MCF 10A (cell line): ENCODE data around the gene AKR1E2. TPM values are rescaled to one million over a fixed set of nuclear protein-coding genes. Genes with fewer than 3 reads are reported as not detected.
A peak's percentile ranks its signal among the peaks of the same experiment; 100 is the strongest.

Source experiments
- BruUV-seq: library from RNA; stranded (reverse); fragments of 400-500 nt; replicated peaks from 2 replicates; lab custom pipeline; 2021; lab: Mats Ljungman, UMichigan
- CTCF ChIA-PET: fragments of 300-600 bp; sonication (Branson Sonifier 250); formaldehyde crosslinking; extraction: SDS; loops from one replicate; lab custom pipeline; 2021; ENCODE audit warnings: antibody characterized with exemption, inconsistent platforms; lab: Yijun Ruan, JAX
- POLR2A ChIA-PET: fragments of 300-600, 350-650 bp; sonication (Branson Sonifier 250); formaldehyde crosslinking; extraction: SDS; loops from one replicate; lab custom pipeline; 2020; ENCODE audit warnings: antibody characterized with exemption, inconsistent platforms; lab: Yijun Ruan, JAX
- DNase-seq: peaks from one replicate; pipeline ENCODE4 v3.0.0-alpha.2; 2018; ENCODE audit not compliant: unreplicated experiment
- H3K27ac Mint-ChIP-seq: one replicate; pipeline ENCODE4 v1.8.0; 2022; ENCODE audit warnings: mild to moderate bottlenecking, low read depth, mixed read lengths; ENCODE audit not compliant: unreplicated experiment
- H3K27me3 Mint-ChIP-seq: one replicate; pipeline ENCODE4 v1.8.0; 2022; ENCODE audit warnings: mixed read lengths; ENCODE audit not compliant: insufficient read depth, unreplicated experiment
- H3K36me3 Mint-ChIP-seq: one replicate; pipeline ENCODE4 v1.8.0; 2022; ENCODE audit warnings: mild to moderate bottlenecking, moderate library complexity, mixed read lengths; ENCODE audit not compliant: insufficient read depth, unreplicated experiment
- H3K4me1 Mint-ChIP-seq: one replicate; pipeline ENCODE4 v1.8.0; 2022; ENCODE audit warnings: mixed read lengths; ENCODE audit not compliant: insufficient read depth, unreplicated experiment
- H3K4me3 Mint-ChIP-seq: one replicate; pipeline ENCODE4 v1.8.0; 2022; ENCODE audit warnings: mild to moderate bottlenecking, moderate library complexity, mixed read lengths; ENCODE audit not compliant: unreplicated experiment
- H3K9me3 Mint-ChIP-seq: one replicate; pipeline ENCODE4 v1.8.0; 2022; ENCODE audit warnings: mixed read lengths; ENCODE audit not compliant: unreplicated experiment
- intact Hi-C: fragments of 100-400 bp; cut with micrococcal nuclease; formaldehyde crosslinking; loops from 2 replicates; pipeline ENCODE4 v1.14.1; 2022
- total RNA-seq: library from RNA; stranded (reverse); gene quantifications from 2 replicates; pipeline ENCODE4 v1.2.3, GENCODE V29; 2022
- TF ChIP-seq, protein P1 (sequence below): fragments of 200-600 bp; IDR thresholded peaks from one replicate; pipeline ENCODE4 v1.8.0; 2022; ENCODE audit warnings: antibody characterized with exemption, mild to moderate bottlenecking; ENCODE audit not compliant: unreplicated experiment

AKR1E2 gene
- total RNA-seq, 1 experiment from 2014 or later: not detected

DNA sequence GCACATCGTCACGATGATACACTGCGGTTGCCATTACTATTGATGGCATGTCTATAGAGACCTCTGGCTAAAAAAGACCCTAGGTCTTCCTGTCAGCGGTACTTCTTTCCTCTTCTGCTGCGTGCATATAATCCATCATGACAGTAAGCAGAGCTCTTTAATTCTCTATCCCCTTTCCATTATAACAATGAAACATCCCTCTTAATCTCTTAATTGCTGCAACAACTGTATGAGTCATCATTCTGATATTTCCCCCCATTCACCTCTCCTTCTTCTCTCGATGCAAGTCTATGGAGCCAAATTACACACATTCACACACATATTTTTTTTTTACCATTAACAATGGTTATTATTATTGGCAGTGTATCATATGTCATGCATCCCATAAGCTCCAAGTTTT is 45.2 kb upstream of the AKR1E2 start:
- Mint-ChIP-seq H3K4me3 (no peak overlapping the region), H3K27ac (no peak overlapping the region), H3K4me1 (peaks cover 12% of the 10 kb centered on the region), H3K27me3 (no peaks in the 10 kb centered on the region), H3K36me3 (no peaks in the 10 kb centered on the region), H3K9me3 (peaks cover under 1% of the 10 kb centered on the region)
- BruUV-seq: no TSS peak
- intact Hi-C loops: no loop called here
- DNase-seq: peak; percentile 64
- POLR2A ChIA-PET: interaction anchor here (0.6 to 0.9 kb wide), 2 partner anchors 8 to 29 kb away, joined by 3 to 4 read pairs; no protein-coding TSS in a partner anchor
- CTCF ChIA-PET: interaction anchor here (0.9 to 1.3 kb wide), 2 partner anchors 14 kb away, joined by 3 to 4 read pairs; no protein-coding TSS in a partner anchor
- TF ChIP-seq, protein P1, sequence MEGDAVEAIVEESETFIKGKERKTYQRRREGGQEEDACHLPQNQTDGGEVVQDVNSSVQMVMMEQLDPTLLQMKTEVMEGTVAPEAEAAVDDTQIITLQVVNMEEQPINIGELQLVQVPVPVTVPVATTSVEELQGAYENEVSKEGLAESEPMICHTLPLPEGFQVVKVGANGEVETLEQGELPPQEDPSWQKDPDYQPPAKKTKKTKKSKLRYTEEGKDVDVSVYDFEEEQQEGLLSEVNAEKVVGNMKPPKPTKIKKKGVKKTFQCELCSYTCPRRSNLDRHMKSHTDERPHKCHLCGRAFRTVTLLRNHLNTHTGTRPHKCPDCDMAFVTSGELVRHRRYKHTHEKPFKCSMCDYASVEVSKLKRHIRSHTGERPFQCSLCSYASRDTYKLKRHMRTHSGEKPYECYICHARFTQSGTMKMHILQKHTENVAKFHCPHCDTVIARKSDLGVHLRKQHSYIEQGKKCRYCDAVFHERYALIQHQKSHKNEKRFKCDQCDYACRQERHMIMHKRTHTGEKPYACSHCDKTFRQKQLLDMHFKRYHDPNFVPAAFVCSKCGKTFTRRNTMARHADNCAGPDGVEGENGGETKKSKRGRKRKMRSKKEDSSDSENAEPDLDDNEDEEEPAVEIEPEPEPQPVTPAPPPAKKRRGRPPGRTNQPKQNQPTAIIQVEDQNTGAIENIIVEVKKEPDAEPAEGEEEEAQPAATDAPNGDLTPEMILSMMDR: no peak

DNA sequence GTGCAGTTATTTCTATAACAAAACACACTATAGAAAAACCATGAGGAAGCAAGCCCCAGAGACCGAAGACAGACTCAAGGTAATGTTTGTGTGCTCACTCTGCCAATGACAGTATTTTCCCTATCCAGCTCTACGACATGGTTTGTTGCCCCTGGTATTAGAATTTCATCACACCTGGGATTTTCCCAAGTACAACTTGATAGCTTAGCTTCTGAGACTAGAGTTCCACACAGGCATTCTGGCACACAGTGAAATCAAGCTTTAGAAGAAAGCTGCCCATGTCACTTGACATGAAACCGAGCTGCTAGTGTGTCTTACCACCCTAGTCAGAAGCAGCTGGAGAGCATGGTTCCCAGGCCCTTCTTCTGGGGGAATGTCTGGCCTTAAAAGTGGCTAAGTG is 44.1 kb upstream of the AKR1E2 start:
- Mint-ChIP-seq H3K27me3 (no peaks in the 10 kb centered on the region), H3K27ac (no peak overlapping the region), H3K36me3 (no peaks in the 10 kb centered on the region), H3K9me3 (peaks cover 7% of the 10 kb centered on the region), H3K4me1 (peaks cover 7% of the 10 kb centered on the region), H3K4me3 (no peak overlapping the region)
- ChIA-PET CTCF (interaction anchor here (1.1 to 1.3 kb wide), 3 partner anchors 10 to 15 kb away, joined by 4 read pairs; no protein-coding TSS in a partner anchor), POLR2A (no interaction called here)
- intact Hi-C loops: no loop called here
- no TSS peak for BruUV-seq
- no peak for DNase-seq
- TF ChIP-seq, protein P1: no peak

DNA sequence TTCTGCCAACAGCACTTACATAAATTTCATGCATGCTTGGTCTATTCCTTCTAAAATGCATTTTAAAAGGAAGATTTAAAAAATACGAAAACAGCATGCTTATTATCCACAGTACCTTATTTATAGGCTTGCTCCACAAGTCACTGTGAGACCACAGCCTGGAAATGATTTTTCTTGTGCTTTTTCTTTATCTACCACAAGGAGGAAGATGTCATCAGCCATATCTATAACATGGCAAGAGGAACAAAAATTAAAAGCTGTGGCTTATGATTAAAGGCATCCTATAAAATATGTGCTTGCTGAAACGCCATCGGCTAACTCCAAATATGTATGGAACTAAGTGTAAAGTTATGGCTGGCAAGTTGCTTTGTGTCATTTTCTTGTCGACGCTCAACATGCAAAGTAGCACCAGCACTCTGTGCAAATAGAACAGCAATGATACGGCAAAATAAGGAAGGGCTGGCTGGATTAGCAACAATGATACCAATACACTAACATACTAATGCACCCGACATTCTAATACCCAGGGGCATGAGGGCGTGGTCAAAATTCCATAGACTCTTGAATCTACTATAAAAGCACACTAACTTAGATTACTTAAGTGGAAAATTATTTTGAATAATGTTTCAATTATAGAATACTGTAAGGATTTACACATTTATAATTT is 41.2 kb upstream of the AKR1E2 start:
- H3K4me1 Mint-ChIP-seq: peaks cover 7% of the 10 kb centered on the region
- intact Hi-C loops: no loop called here
- BruUV-seq: no TSS peak
- H3K27me3 Mint-ChIP-seq: no peaks in the 10 kb centered on the region
- H3K27ac Mint-ChIP-seq: no peak overlapping the region
- DNase-seq: no peak
- H3K36me3 Mint-ChIP-seq: no peaks in the 10 kb centered on the region
- ChIA-PET POLR2A (no interaction called here), CTCF (no interaction called here)
- TF ChIP-seq, protein P1: no peak
- peaks cover 7% of the 10 kb centered on the region for H3K9me3 Mint-ChIP-seq
- no peak overlapping the region for H3K4me3 Mint-ChIP-seq

DNA sequence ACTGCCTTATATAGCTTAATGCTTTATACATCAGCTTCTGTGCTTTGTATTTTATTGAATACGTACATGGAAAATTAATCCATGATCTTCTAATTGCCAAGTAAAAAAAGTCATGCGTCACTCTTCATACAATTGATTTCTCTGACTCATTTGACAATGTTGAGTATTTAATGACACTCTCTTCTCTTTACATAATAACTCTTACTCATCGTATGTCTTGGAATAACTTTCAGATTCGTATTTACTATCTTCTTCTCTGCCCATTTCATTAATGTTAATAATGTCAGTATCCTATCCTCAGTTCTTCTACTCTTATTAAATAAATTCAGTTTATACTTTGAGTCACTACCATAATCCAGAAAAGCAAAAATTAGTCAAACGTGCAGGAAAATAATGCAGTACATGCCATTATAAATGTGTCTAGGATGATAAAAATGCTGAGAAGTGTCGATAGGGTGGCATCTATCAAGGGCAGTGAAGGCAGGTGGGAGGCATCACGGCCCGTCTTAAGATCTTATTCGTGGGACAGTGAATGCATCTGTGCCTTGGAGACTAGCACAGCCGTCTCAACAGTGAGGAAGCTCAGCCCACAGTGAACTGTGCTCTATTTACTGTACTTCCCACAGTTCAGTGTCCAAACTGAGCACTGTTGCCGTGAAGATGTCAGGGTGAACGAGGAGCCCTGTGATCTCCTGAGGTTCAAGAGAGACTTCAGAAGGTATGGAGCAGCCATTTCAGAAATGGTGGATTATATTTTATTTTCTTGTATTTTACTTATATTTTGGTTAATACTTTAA is 39.8 kb upstream of the AKR1E2 start:
- no TSS peak for BruUV-seq
- intact Hi-C loops: no loop called here
- POLR2A ChIA-PET: interaction anchor here (0.6 kb wide), 1 partner anchor 777 kb away, joined by 3 read pairs; no protein-coding TSS in a partner anchor
- CTCF ChIA-PET: no interaction called here
- no peak for DNase-seq
- no peaks in the 10 kb centered on the region for H3K4me1 Mint-ChIP-seq
- no peaks in the 10 kb centered on the region for H3K27me3 Mint-ChIP-seq
- peaks cover 7% of the 10 kb centered on the region for H3K9me3 Mint-ChIP-seq
- no peaks in the 10 kb centered on the region for H3K36me3 Mint-ChIP-seq
- TF ChIP-seq, protein P1: no peak
- H3K27ac Mint-ChIP-seq: no peak overlapping the region
- no peak overlapping the region for H3K4me3 Mint-ChIP-seq
